Pons (tissue), 1 donor: ENCODE data around the gene PURA.
"Not testable (repeated sequence)": the region's sequence is repeated elsewhere in the genome, so short reads cannot be mapped to it uniquely, and the experiment has no call there.

Experiments
- DNase-seq: peaks from one replicate; pipeline ENCODE4 v3.0.0-alpha.2; 2016; ENCODE audit warnings: low spot score

The PURA gene

GRCh38 chr5:140135127-140135526 lies 21.2 kb downstream of the PURA start:
- no peak for DNase-seq

- DNase-seq: no peak
Measured at GRCh38 chr5:140136624-140137023, 22.7 kb downstream of the PURA start.

GRCh38 chr5:140140435-140140834 lies 26.5 kb downstream of the PURA start:
- no peak for DNase-seq

GRCh38 chr5:140141241-140141640 lies 27.3 kb downstream of the PURA start:
- DNase-seq: no peak

- no peak for DNase-seq
Measured at GRCh38 chr5:140142246-140142645, 28.3 kb downstream of the PURA start.

GRCh38 chr5:140142856-140143255 lies 28.9 kb downstream of the PURA start:
- DNase-seq: no peak

- DNase-seq: no peak
Measured at GRCh38 chr5:140143521-140144258, 29.8 kb downstream of the PURA start.

- no peak for DNase-seq
Measured at GRCh38 chr5:140145256-140145655, 31.3 kb downstream of the PURA start.

- DNase-seq: peak; percentile 39
Measured at GRCh38 chr5:140145818-140146522, 32.1 kb downstream of the PURA start.

GRCh38 chr5:140146523-140146842 lies 32.6 kb downstream of the PURA start:
- no peak for DNase-seq

- DNase-seq: no peak
Measured at GRCh38 chr5:140147460-140147859, 33.6 kb downstream of the PURA start.

GRCh38 chr5:140148508-140148907 lies 34.6 kb downstream of the PURA start:
- no peak for DNase-seq

GRCh38 chr5:140150201-140150600 lies 36.3 kb downstream of the PURA start:
- no peak for DNase-seq

- no peak for DNase-seq
Measured at GRCh38 chr5:140151144-140152021, 37.5 kb downstream of the PURA start.

- no peak for DNase-seq
Measured at GRCh38 chr5:140152022-140152999, 38.4 kb downstream of the PURA start.

- no peak for DNase-seq
Measured at GRCh38 chr5:140153255-140153654, 39.3 kb downstream of the PURA start.

- no peak for DNase-seq
Measured at GRCh38 chr5:140153905-140154304, 40.0 kb downstream of the PURA start.

- DNase-seq: not testable (repeated sequence)
Measured at GRCh38 chr5:140154710-140155381, 40.9 kb downstream of the PURA start.

- DNase-seq: peak; percentile 93
Measured at GRCh38 chr5:140157032-140157781, 43.3 kb downstream of the PURA start.
